ENCODE data around the gene ACKR3.

Gene ACKR3

GRCh38 chr2:236612737-236613136, 43.1 kb downstream of the ACKR3 start:
- DNase-seq, result no peak

GRCh38 chr2:236613612-236614011, 44.0 kb downstream of the ACKR3 start:
- DNase-seq, result no peak

- no peak for DNase-seq
Measured at GRCh38 chr2:236614551-236614950, 44.9 kb downstream of the ACKR3 start.

GRCh38 chr2:236616031-236616430, 46.4 kb downstream of the ACKR3 start:
- no peak for DNase-seq

GRCh38 chr2:236616624-236617023, 47.0 kb downstream of the ACKR3 start:
- no peak for DNase-seq

GRCh38 chr2:236617221-236617737, 47.7 kb downstream of the ACKR3 start:
- no peak for DNase-seq

GRCh38 chr2:236617796-236618195, 48.2 kb downstream of the ACKR3 start:
- DNase-seq, result no peak

- DNase-seq, result no peak
Measured at GRCh38 chr2:236618370-236618769, 48.7 kb downstream of the ACKR3 start.

GRCh38 chr2:236619910-236620612, 50.4 kb downstream of the ACKR3 start:
- DNase-seq, result no peak

GRCh38 chr2:236621786-236622185, 52.2 kb downstream of the ACKR3 start:
- no peak for DNase-seq

GRCh38 chr2:236622201-236622600, 52.6 kb downstream of the ACKR3 start:
- no peak for DNase-seq

GRCh38 chr2:236622660-236623059, 53.0 kb downstream of the ACKR3 start:
- DNase-seq, result no peak

- DNase-seq, result no peak
Measured at GRCh38 chr2:236623816-236624215, 54.2 kb downstream of the ACKR3 start.

GRCh38 chr2:236625156-236625690, 55.6 kb downstream of the ACKR3 start:
- no peak for DNase-seq

- DNase-seq, result no peak
Measured at GRCh38 chr2:236626391-236627150, 56.9 kb downstream of the ACKR3 start.

GRCh38 chr2:236627193-236627592, 57.6 kb downstream of the ACKR3 start:
- no peak for DNase-seq

- DNase-seq, result no peak
Measured at GRCh38 chr2:236627841-236628240, 58.2 kb downstream of the ACKR3 start.

- no peak for DNase-seq
Measured at GRCh38 chr2:236628256-236628901, 58.8 kb downstream of the ACKR3 start.

- DNase-seq, result no peak
Measured at GRCh38 chr2:236628981-236629605, 59.5 kb downstream of the ACKR3 start.

- DNase-seq, result no peak
Measured at GRCh38 chr2:236629961-236630872, 60.6 kb downstream of the ACKR3 start.

GRCh38 chr2:236631281-236631855, 61.7 kb downstream of the ACKR3 start:
- DNase-seq, result no peak

Measured in activated naive CD4-positive, alpha-beta T cell treated with anti-CD3 and anti-CD28 coated beads, Interleukin-2, amount 50 U/mL, for 16 hours (primary cell).